Aortic smooth muscle cell (primary cell): Measurements from ENCODE around the gene COX18. TPM values are rescaled to one million over a fixed set of nuclear protein-coding genes. Genes with fewer than 3 reads are reported as not detected.

Experiments used
- total RNA-seq: library from RNA; depleted of rRNA; stranded (reverse); fragments of >200 nt; gene quantifications from 2 replicates; pipeline ENCODE4 v1.2.3, GENCODE V29; 2014

Gene COX18, protein sequence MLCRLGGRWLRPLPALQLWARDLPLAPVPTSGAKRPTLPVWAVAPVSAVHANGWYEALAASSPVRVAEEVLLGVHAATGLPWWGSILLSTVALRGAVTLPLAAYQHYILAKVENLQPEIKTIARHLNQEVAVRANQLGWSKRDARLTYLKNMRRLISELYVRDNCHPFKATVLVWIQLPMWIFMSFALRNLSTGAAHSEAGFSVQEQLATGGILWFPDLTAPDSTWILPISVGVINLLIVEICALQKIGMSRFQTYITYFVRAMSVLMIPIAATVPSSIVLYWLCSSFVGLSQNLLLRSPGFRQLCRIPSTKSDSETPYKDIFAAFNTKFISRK
- total RNA-seq: 22.1 and 37.9 TPM in 2 replicates

DNA sequence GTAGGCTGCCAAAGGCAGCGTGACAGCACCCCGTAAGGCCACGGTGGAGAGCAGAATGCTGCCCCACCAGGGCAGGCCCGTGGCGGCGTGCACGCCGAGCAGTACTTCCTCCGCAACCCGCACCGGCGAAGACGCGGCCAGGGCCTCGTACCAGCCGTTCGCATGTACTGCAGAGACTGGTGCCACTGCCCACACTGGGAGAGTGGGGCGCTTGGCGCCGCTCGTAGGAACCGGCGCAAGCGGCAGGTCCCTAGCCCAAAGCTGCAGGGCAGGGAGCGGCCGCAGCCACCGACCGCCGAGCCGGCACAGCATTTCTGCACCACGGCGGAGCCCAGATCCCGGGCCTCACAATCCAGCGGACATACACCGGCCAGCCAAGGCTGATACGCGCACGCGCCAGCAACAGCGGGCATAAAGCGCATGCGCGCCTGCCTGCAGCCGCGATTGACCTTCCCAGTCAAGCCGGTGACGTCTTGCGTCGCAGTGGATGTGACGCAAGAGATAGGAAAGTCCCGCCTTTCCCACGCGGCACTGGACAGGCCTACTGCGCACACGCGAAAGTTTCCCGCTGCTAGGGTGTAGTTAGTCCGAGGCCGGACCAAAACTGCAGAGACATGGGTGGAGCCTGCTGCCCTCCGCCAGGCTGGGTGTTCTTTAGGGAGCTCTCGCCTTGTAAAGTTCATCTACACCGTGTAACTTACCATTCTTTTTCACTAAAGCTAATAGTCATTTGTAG lies at the start of gene COX18:
Gene COX18 (minus strand): TSS at position 379 of the 736 bp plus-strand sequence. CDS start 67 bp downstream, at position 312.

Other genes starting within 250 kb of the COX18 start
- 53.0 and 57.1 TPM in 2 replicates for gene ANKRD17, start 189.1 kb upstream of the COX18 start, total RNA-seq